K562 (cell line): Measurements from ENCODE around the gene TMEM132D. TPM values are rescaled to one million over a fixed set of nuclear protein-coding genes. Genes with fewer than 3 reads are reported as not detected.

Source experiments
- CREBBP ChIP-seq: IDR thresholded peaks from one replicate; pipeline ENCODE4 v1.6.1; 2012; ENCODE audit warnings: low read depth, mild to moderate bottlenecking, control low read depth, inconsistent platforms, low read length
- NR2C2 ChIP-seq, 2 experiments: fragments of 200-800 bp in 1 of 2; sonication (Bioruptor generic) in 1 of 2; sonication (generic) in 1 of 2; formaldehyde crosslinking in 1 of 2; IDR thresholded peaks; 2 replicates each; pipeline versions ENCODE4 v1.6.1 to v1.8.0; 2016 to 2022; ENCODE audit warnings: mild to moderate bottlenecking in 1 of 2, missing compliant biosample characterization in 1 of 2, missing genetic modification characterization in 1 of 2, missing genetic modification reagents in 1 of 2
- POLR2A ChIP-seq: fragments of 450-650 bp; conservative IDR thresholded peaks from 2 replicates; pipeline ENCODE4 v1.6.1; 2016
- RREB1 ChIP-seq: fragments of 250-450 bp; sonication (Bioruptor Pico); IDR thresholded peaks from 2 replicates; pipeline ENCODE4 v1.4.0; 2020
- SP2 ChIP-seq: IDR thresholded peaks from 2 replicates; pipeline ENCODE4 v1.6.1; 2011; ENCODE audit warnings: mild to moderate bottlenecking, low read depth, low read length, moderate library complexity; ENCODE audit not compliant: poor library complexity, severe bottlenecking; ENCODE audit errors: extremely low read depth
- ZNF584 ChIP-seq: fragments of 200-800 bp; sonication (Bioruptor generic); IDR thresholded peaks from 2 replicates; pipeline ENCODE4 v1.6.1; 2016; ENCODE audit warnings: low read depth, mild to moderate bottlenecking, missing genetic modification characterization, missing compliant biosample characterization
- polyA plus RNA-seq, 8 experiments: library from polyadenylated mRNA; depleted of rRNA in 4 of 8; stranded (reverse) in 5 of 8; unstranded in 3 of 8; fragments of >200 nt; fragmentation: Nextera tagmentation in 2 of 8; fragmentation: Illumina TruSeq in 1 of 8; extraction: Ambion mirVana in 2 of 8; extraction: Trizol in 1 of 8; gene quantifications; 2 replicates each; pipeline versions ENCODE4 v1.2.1 to v1.2.3, GENCODE V29; 2011 to 2014; ENCODE audit warnings: inconsistent platforms in 1 of 8, missing spikeins in 1 of 8
- total RNA-seq, 7 experiments: library from RNA; depleted of rRNA in 6 of 7; stranded (reverse); fragments of >200 nt in 6 of 7; fragmentation: Illumina TruSeq in 2 of 7; extraction: Trizol in 2 of 7; gene quantifications; 2 replicates each; pipeline versions ENCODE4 v1.2.1 to v1.2.3, GENCODE V29; 2011 to 2021; ENCODE audit warnings: low replicate concordance in 1 of 7

The TMEM132D gene
- total and polyA plus RNA-seq, 9 of the 15 experiments (the other 6 are each of a cell fraction or from before 2014, with no cell fraction given): not detected

GRCh38 chr12:129588142-129588541 is 315.7 kb downstream of the TMEM132D start (continued):
- TF ChIP-seq SP2: no peak
- no peak for TF ChIP-seq POLR2A
- TF ChIP-seq RREB1: no peak
- TF ChIP-seq CREBBP: no peak
- no peak for TF ChIP-seq ZNF584 (CRISPR knock-in tag)
- no peak for TF ChIP-seq NR2C2 (CRISPR knock-in tag; IDR thresholded peaks at IDR 0.05)
- no peak for TF ChIP-seq NR2C2 (tag; IDR thresholded peaks at IDR 0.05)
- TF ChIP-seq, all 486 proteins: peak for 0
